Esophagus muscularis mucosa (tissue), 3 donors: ENCODE data around the gene SPRR3.

Source experiments
- POLR2AphosphoS5 ChIP-seq, 2 donors: sonication (generic); formaldehyde crosslinking; IDR thresholded peaks; one replicate each; pipeline ENCODE4 v1.6.1; 2017; ENCODE audit warnings: antibody characterized with exemption in 2 of 2
- TF ChIP-seq, protein P1 (sequence below), 3 experiments: fragments of 200-600 bp in 2 of 3; fragments of 450-650 bp in 1 of 3; sonication (generic) in 2 of 3; IDR thresholded peaks; one replicate each; pipeline ENCODE4 v1.5.1; 2017 to 2019; ENCODE audit warnings: antibody characterized with exemption in 3 of 3, mild to moderate bottlenecking in 2 of 3, moderate library complexity in 1 of 3

DNA sequence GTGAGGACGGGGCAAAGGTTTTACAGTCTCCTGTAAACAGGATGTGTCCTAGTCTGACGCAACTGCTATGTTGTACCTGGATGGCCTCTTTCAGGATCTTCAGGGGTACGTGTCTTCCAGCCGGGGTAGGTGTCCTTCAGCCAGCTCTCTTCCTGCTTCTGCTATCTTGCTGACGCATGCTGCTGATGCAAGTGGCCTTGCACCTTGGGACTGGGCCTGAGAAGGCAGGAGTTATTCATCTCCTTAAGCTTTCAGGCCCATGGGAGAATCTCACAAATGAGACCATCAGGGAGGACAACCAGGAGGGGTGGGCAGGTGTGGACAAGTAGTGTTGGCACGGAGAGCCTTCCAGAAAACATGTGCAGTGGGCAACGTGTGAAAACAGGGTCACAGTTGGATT lies 21.6 kb downstream of the SPRR3 start:
- no peak for TF ChIP-seq POLR2AphosphoS5 (IDR thresholded peaks at IDR 0.05)
- TF ChIP-seq, protein P1, sequence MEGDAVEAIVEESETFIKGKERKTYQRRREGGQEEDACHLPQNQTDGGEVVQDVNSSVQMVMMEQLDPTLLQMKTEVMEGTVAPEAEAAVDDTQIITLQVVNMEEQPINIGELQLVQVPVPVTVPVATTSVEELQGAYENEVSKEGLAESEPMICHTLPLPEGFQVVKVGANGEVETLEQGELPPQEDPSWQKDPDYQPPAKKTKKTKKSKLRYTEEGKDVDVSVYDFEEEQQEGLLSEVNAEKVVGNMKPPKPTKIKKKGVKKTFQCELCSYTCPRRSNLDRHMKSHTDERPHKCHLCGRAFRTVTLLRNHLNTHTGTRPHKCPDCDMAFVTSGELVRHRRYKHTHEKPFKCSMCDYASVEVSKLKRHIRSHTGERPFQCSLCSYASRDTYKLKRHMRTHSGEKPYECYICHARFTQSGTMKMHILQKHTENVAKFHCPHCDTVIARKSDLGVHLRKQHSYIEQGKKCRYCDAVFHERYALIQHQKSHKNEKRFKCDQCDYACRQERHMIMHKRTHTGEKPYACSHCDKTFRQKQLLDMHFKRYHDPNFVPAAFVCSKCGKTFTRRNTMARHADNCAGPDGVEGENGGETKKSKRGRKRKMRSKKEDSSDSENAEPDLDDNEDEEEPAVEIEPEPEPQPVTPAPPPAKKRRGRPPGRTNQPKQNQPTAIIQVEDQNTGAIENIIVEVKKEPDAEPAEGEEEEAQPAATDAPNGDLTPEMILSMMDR (IDR thresholded peaks at IDR 0.05), result no peak
